ES-I3 (cell line): ENCODE measurements around the gene GPR75.

Experiments
- H3K36me3 ChIP-seq: 2 replicates; pipeline ENCODE4 v1.6.1; 2013; ENCODE audit warnings: mild to moderate bottlenecking, low read length, control low read depth, moderate library complexity; ENCODE audit not compliant: insufficient read depth
- H3K4me1 ChIP-seq: 2 replicates; pipeline ENCODE4 v1.6.1; 2013; ENCODE audit warnings: mild to moderate bottlenecking, control low read depth, low read length; ENCODE audit not compliant: insufficient read depth
- H3K9ac ChIP-seq: 2 replicates; pipeline ENCODE4 v1.6.1; 2013; ENCODE audit warnings: low read depth, mild to moderate bottlenecking, low read length, moderate library complexity
- H3K9me3 ChIP-seq: 2 replicates; pipeline ENCODE4 v1.6.1; 2013; ENCODE audit warnings: mild to moderate bottlenecking, low read length, moderate library complexity; ENCODE audit not compliant: control insufficient read depth, insufficient read depth

GPR75 gene

GRCh38 chr2:53859206-53860181 is at the start of gene GPR75:
GPR75 (minus strand) TSS chr2:53859967; CDS start chr2:53854756, 5,211 bp downstream.
- no peaks in the 10 kb centered on the region for H3K9me3 ChIP-seq
- H3K36me3 ChIP-seq = no peaks in the 10 kb centered on the region
- no peaks in the 10 kb centered on the region for H3K4me1 ChIP-seq
- H3K9ac ChIP-seq = peak within 1 kb of the TSS; percentile 59; the same call in 1 of the 2 replicates

GRCh38 chr2:53907582-53907981 is 47.8 kb upstream of the GPR75 start:
- H3K9ac ChIP-seq = no peak overlapping the region
- no peaks in the 10 kb centered on the region for H3K4me1 ChIP-seq
- peaks cover 12% of the 10 kb centered on the region for H3K36me3 ChIP-seq
- H3K9me3 ChIP-seq = no peaks in the 10 kb centered on the region

- Histone ChIP-seq H3K4me1 (no peaks in the 10 kb centered on the region), H3K9ac (no peak overlapping the region), H3K9me3 (no peaks in the 10 kb centered on the region), H3K36me3 (peaks cover 12% of the 10 kb centered on the region)
Observed at GRCh38 chr2:53905396-53905795, 45.6 kb upstream of the GPR75 start.

- Histone ChIP-seq H3K4me1 (no peaks in the 10 kb centered on the region), H3K9ac (no peak overlapping the region), H3K9me3 (no peaks in the 10 kb centered on the region), H3K36me3 (peaks cover 20% of the 10 kb centered on the region)
Observed at GRCh38 chr2:53903011-53903410, 43.2 kb upstream of the GPR75 start.

- H3K9ac ChIP-seq = no peak overlapping the region
- no peaks in the 10 kb centered on the region for H3K9me3 ChIP-seq
- no peaks in the 10 kb centered on the region for H3K4me1 ChIP-seq
- H3K36me3 ChIP-seq = peaks cover 20% of the 10 kb centered on the region
Observed at GRCh38 chr2:53901192-53901591, 41.4 kb upstream of the GPR75 start.

GRCh38 chr2:53896864-53897263 is 37.1 kb upstream of the GPR75 start:
- Histone ChIP-seq H3K9ac (no peak overlapping the region), H3K36me3 (peaks cover 21% of the 10 kb centered on the region), H3K4me1 (no peaks in the 10 kb centered on the region), H3K9me3 (no peaks in the 10 kb centered on the region)

GRCh38 chr2:53886406-53887280 is 26.9 kb upstream of the GPR75 start:
- Histone ChIP-seq H3K9ac (no peak overlapping the region), H3K9me3 (no peaks in the 10 kb centered on the region), H3K4me1 (no peaks in the 10 kb centered on the region), H3K36me3 (peaks cover 38% of the 10 kb centered on the region)

GRCh38 chr2:53884883-53885282 is 25.1 kb upstream of the GPR75 start:
- Histone ChIP-seq H3K9ac (no peak overlapping the region), H3K9me3 (0 out of 2 replicates have a peak, but pooled peaks cover 2% of the 10 kb centered on the region), H3K4me1 (no peaks in the 10 kb centered on the region), H3K36me3 (peaks cover 32% of the 10 kb centered on the region)

- H3K36me3 ChIP-seq = peaks cover 19% of the 10 kb centered on the region
- H3K9ac ChIP-seq = no peak overlapping the region
- peaks cover 2% of the 10 kb centered on the region; the same call in 1 of the 2 replicates for H3K9me3 ChIP-seq
- H3K4me1 ChIP-seq = no peaks in the 10 kb centered on the region
Observed at GRCh38 chr2:53881986-53882385, 22.2 kb upstream of the GPR75 start.

- Histone ChIP-seq H3K36me3 (peaks cover 15% of the 10 kb centered on the region), H3K4me1 (no peaks in the 10 kb centered on the region), H3K9me3 (peaks cover 2% of the 10 kb centered on the region; the same call in 1 of the 2 replicates), H3K9ac (no peak overlapping the region)
Observed at GRCh38 chr2:53881360-53881759, 21.6 kb upstream of the GPR75 start.

GRCh38 chr2:53880756-53881155 is 21.0 kb upstream of the GPR75 start:
- peaks cover 12% of the 10 kb centered on the region for H3K36me3 ChIP-seq
- peaks cover 2% of the 10 kb centered on the region; the same call in 1 of the 2 replicates for H3K9me3 ChIP-seq
- no peak overlapping the region for H3K9ac ChIP-seq
- no peaks in the 10 kb centered on the region for H3K4me1 ChIP-seq

- peaks cover 17% of the 10 kb centered on the region for H3K36me3 ChIP-seq
Observed at GRCh38 chr2:53877556-53877955, 17.8 kb upstream of the GPR75 start.

GRCh38 chr2:53877112-53877511 is 17.3 kb upstream of the GPR75 start:
- Histone ChIP-seq H3K4me1 (no peaks in the 10 kb centered on the region), H3K36me3 (peaks cover 13% of the 10 kb centered on the region; the same call in 1 of the 2 replicates), H3K9me3 (peaks cover 2% of the 10 kb centered on the region; the same call in 1 of the 2 replicates), H3K9ac (no peak overlapping the region)

More at GRCh38 chr2:53877556-53877955, 17.8 kb upstream of the GPR75 start:
- no peak overlapping the region for H3K9ac ChIP-seq
- H3K9me3 ChIP-seq = peaks cover 2% of the 10 kb centered on the region; the same call in 1 of the 2 replicates
- H3K4me1 ChIP-seq = no peaks in the 10 kb centered on the region

GRCh38 chr2:53874401-53874950 is 14.7 kb upstream of the GPR75 start:
- Histone ChIP-seq H3K4me1 (no peaks in the 10 kb centered on the region), H3K9me3 (no peaks in the 10 kb centered on the region; the same call in 1 of the 2 replicates), H3K36me3 (peaks cover 10% of the 10 kb centered on the region; the same call in 1 of the 2 replicates), H3K9ac (no peak overlapping the region)
